GM23338 (cell line): ENCODE data around the gene ZNF778.

Source experiments
- CTCF ChIP-seq, 2 experiments: fragments of 200-600 bp in 1 of 2; sonication (generic) in 1 of 2; conservative IDR thresholded peaks; 2 replicates each; pipeline versions ENCODE4 v1.5.1 to v1.6.1; 2016 to 2017; ENCODE audit warnings: antibody characterized with exemption in 2 of 2, low read depth in 2 of 2, mild to moderate bottlenecking in 2 of 2, moderate library complexity in 1 of 2
- EZH2 ChIP-seq: fragments of 200-600 bp; sonication (generic); IDR thresholded peaks from one replicate; pipeline ENCODE4 v1.8.0; 2017; ENCODE audit warnings: antibody characterized with exemption, mild to moderate bottlenecking, low read depth; ENCODE audit not compliant: unreplicated experiment
- EZH2phosphoT487 ChIP-seq: fragments of 200-600 bp; sonication (generic); IDR thresholded peaks from one replicate; pipeline ENCODE4 v1.8.1; 2018; ENCODE audit warnings: antibody characterized with exemption; ENCODE audit not compliant: unreplicated experiment
- POLR2AphosphoS5 ChIP-seq: IDR thresholded peaks from 2 replicates; pipeline ENCODE4 v1.6.1; 2016; ENCODE audit warnings: antibody characterized with exemption, low read depth
- REST ChIP-seq: IDR thresholded peaks from one replicate; pipeline ENCODE4 v1.6.1; 2018; ENCODE audit warnings: antibody characterized with exemption; ENCODE audit not compliant: unreplicated experiment

- TF ChIP-seq CTCF (conservative IDR thresholded peaks at IDR 0.05; ENCODE audit: low read depth in 2 of 2), result no peak
- no peak for TF ChIP-seq EZH2
- TF ChIP-seq POLR2AphosphoS5, result no peak
- TF ChIP-seq REST, result no peak
- TF ChIP-seq EZH2phosphoT487, result no peak
These were observed 27.3 kb downstream of the ZNF778 start for GRCh38 chr16:89244754-89245153.
